Measurements from ENCODE around the gene DNHD1. TPM values are rescaled to one million over a fixed set of nuclear protein-coding genes. Genes with fewer than 3 reads are reported as not detected.

Gene DNHD1
- total RNA-seq, 4 donors from 2014 or later, result 2.9 to 20.9 (median 9.8) TPM

GRCh38 chr11:6615882-6616585, 119.0 kb downstream of the DNHD1 start:
- no peaks in the 10 kb centered on the region for H3K9me3 ChIP-seq
- peaks cover 0 to 52% (median 15%) of the 10 kb centered on the region in 3 donors for H3K4me1 ChIP-seq
- H3K36me3 ChIP-seq, result peaks cover 0 to 32% of the 10 kb centered on the region in 2 donors
- H3K27me3 ChIP-seq, result no peaks in the 10 kb centered on the region
- H3K27ac ChIP-seq, result peak overlapping the region in 2 of 4 donors; percentile 28 to 99
- TF ChIP-seq EP300 (IDR thresholded peaks at IDR 0.05) (no peak), CTCF (IDR thresholded peaks at IDR 0.05) (no peak), POLR2A (IDR thresholded peaks at IDR 0.05) (no peak), POLR2AphosphoS5 (IDR thresholded peaks at IDR 0.05) (no peak)
- WGBS, 2 donors (ENCODE audit: low coverage in 1 of 2), result 89 to 90% methylated on average over 6 to 7 of the region's 9 CpGs
- no peak overlapping the region for H3K4me3 ChIP-seq
- no peak for ATAC-seq

- peak overlapping the region in 2 of 4 donors; percentile 91 to 94 for H3K27ac ChIP-seq
- WGBS, 2 donors (ENCODE audit: low coverage in 1 of 2), result 85 to 98% methylated on average over 6 of the region's 14 CpGs
Measured at GRCh38 chr11:6616596-6617250, 119.6 kb downstream of the DNHD1 start.

GRCh38 chr11:6617315-6617781, 120.3 kb downstream of the DNHD1 start:
- H3K4me1 ChIP-seq, result peaks cover 0 to 46% (median 15%) of the 10 kb centered on the region in 3 donors
- peaks cover 0 to 31% of the 10 kb centered on the region in 2 donors for H3K36me3 ChIP-seq
- H3K4me3 ChIP-seq, result peak overlapping the region in 1 of 2 donors; percentile 77
- no peaks in the 10 kb centered on the region for H3K9me3 ChIP-seq
- peak overlapping the region in 2 of 4 donors; percentile 91 to 94 for H3K27ac ChIP-seq
- WGBS, 2 donors (ENCODE audit: low coverage in 1 of 2), result 72 to 90% methylated on average over 2 to 3 of the region's 5 CpGs
- TF ChIP-seq EP300 (IDR thresholded peaks at IDR 0.05) (no peak), POLR2A (IDR thresholded peaks at IDR 0.05) (no peak)
- H3K27me3 ChIP-seq, result no peaks in the 10 kb centered on the region
- no peak for ATAC-seq

More at GRCh38 chr11:6616596-6617250, 119.6 kb downstream of the DNHD1 start:
- Histone ChIP-seq H3K9me3 (no peaks in the 10 kb centered on the region), H3K4me1 (peaks cover 0 to 46% (median 15%) of the 10 kb centered on the region in 3 donors), H3K4me3 (no peak overlapping the region), H3K27me3 (no peaks in the 10 kb centered on the region), H3K36me3 (peaks cover 0 to 30% of the 10 kb centered on the region in 2 donors)
- no peak for ATAC-seq
- TF ChIP-seq POLR2AphosphoS5 (IDR thresholded peaks at IDR 0.05), result no peak
- TF ChIP-seq POLR2A (IDR thresholded peaks at IDR 0.05), result no peak
- no peak for TF ChIP-seq CTCF (IDR thresholded peaks at IDR 0.05)
- no peak for TF ChIP-seq EP300 (IDR thresholded peaks at IDR 0.05)

- ATAC-seq, result peak; percentile 5
- TF ChIP-seq POLR2AphosphoS5 (IDR thresholded peaks at IDR 0.05), result peak; percentile 82
- TF ChIP-seq CTCF (IDR thresholded peaks at IDR 0.05), result peak in 2 of 4 experiments; percentile 10 to 20
- peak in 1 of 2 donors; percentile 19 for TF ChIP-seq POLR2A (IDR thresholded peaks at IDR 0.05)
- no peak for TF ChIP-seq EP300 (IDR thresholded peaks at IDR 0.05)
- Histone ChIP-seq H3K27ac (peak overlapping the region; percentile 75 to 94 (median 92)), H3K9me3 (no peaks in the 10 kb centered on the region), H3K27me3 (no peaks in the 10 kb centered on the region), H3K4me1 (peaks cover 0 to 36% (median 15%) of the 10 kb centered on the region in 3 donors), H3K4me3 (peak overlapping the region; percentile 70 to 77), H3K36me3 (peaks cover 0 to 41% of the 10 kb centered on the region in 2 donors)
- WGBS, 2 donors (ENCODE audit: low coverage in 1 of 2), result 6 to 10% methylated on average over 8 to 9 of the region's 15 CpGs
Measured at GRCh38 chr11:6618117-6619003, 121.3 kb downstream of the DNHD1 start.
